CD14-positive monocyte (primary cell): ENCODE results near the gene HS6ST2. TPM values are rescaled to one million over a fixed set of nuclear protein-coding genes. Genes with fewer than 3 reads are reported as not detected.

Experiments used
- DNase-seq, 3 donors: peaks; one replicate each; pipeline ENCODE4 v3.0.0-alpha.2; 2011 to 2022
- H2AFZ ChIP-seq: 2 replicates; pipeline ENCODE4 v1.6.0; 2012; ENCODE audit warnings: mild to moderate bottlenecking, low read depth, low read length, inconsistent platforms; ENCODE audit not compliant: insufficient read depth, poor library complexity, severe bottlenecking
- H3K27ac ChIP-seq, 2 donors: 1 replicate in 1 of 2; 2 replicates in 1 of 2; pipeline ENCODE4 v1.5.1; 2012 to 2013; ENCODE audit warnings: low read length in 2 of 2, control low read depth in 1 of 2, inconsistent platforms in 1 of 2, low read depth in 1 of 2, mild to moderate bottlenecking in 1 of 2
- H3K27me3 ChIP-seq, 2 donors: one replicate each; pipeline versions ENCODE4 v1.6.0 to v1.6.1; 2011 to 2013; ENCODE audit warnings: low read length in 2 of 2; ENCODE audit not compliant: control insufficient read depth in 2 of 2, insufficient read depth in 2 of 2
- H3K36me3 ChIP-seq, 2 donors: replicated peaks in 1 of 2; 1 replicate in 1 of 2; 2 replicates in 1 of 2; pipeline versions ENCODE4 v1.5.1 to v1.6.1; 2012 to 2013; ENCODE audit warnings: low read length in 2 of 2, control low read depth in 1 of 2, inconsistent platforms in 1 of 2, mild to moderate bottlenecking in 1 of 2; ENCODE audit not compliant: insufficient read depth in 2 of 2, control insufficient read depth in 1 of 2
- H3K4me1 ChIP-seq, 2 donors: 1 replicate in 1 of 2; 2 replicates in 1 of 2; pipeline versions ENCODE4 v1.5.1 to v1.6.1; 2012 to 2013; ENCODE audit warnings: low read length in 2 of 2, control low read depth in 1 of 2, inconsistent platforms in 1 of 2, mild to moderate bottlenecking in 1 of 2, moderate library complexity in 1 of 2; ENCODE audit not compliant: insufficient read depth in 2 of 2, control insufficient read depth in 1 of 2
- H3K4me2 ChIP-seq: replicated peaks from 2 replicates; pipeline ENCODE3; 2012; ENCODE audit warnings: low read length, moderate library complexity, mild to moderate bottlenecking; ENCODE audit not compliant: poor library complexity, severe bottlenecking; ENCODE audit errors: extremely low read depth
- H3K4me3 ChIP-seq, 3 experiments: fragments of 200-600 bp in 1 of 3; sonication (generic) in 1 of 3; replicated peaks in 1 of 3; 1 replicate in 2 of 3; 2 replicates in 1 of 3; pipeline ENCODE4 v1.5.1; 2011 to 2013; ENCODE audit warnings: low read length in 3 of 3, mild to moderate bottlenecking in 3 of 3, control low read depth in 2 of 3, low read depth in 2 of 3, inconsistent platforms in 1 of 3, moderate library complexity in 1 of 3
- H3K79me2 ChIP-seq: 2 replicates; pipeline ENCODE4 v1.6.0; 2012; ENCODE audit warnings: mild to moderate bottlenecking, control low read depth, inconsistent platforms, low read length, moderate library complexity; ENCODE audit not compliant: insufficient read depth
- H3K9ac ChIP-seq: 2 replicates; pipeline ENCODE4 v1.6.0; 2017; ENCODE audit warnings: low read length, mild to moderate bottlenecking; ENCODE audit not compliant: insufficient read depth, poor library complexity, severe bottlenecking
- H3K9me3 ChIP-seq, 2 donors: replicated peaks in 1 of 2; 1 replicate in 1 of 2; 2 replicates in 1 of 2; pipeline versions ENCODE4 v1.5.1 to v1.6.1; 2012 to 2013; ENCODE audit warnings: low read length in 2 of 2, control low read depth in 1 of 2; ENCODE audit not compliant: control insufficient read depth in 1 of 2, insufficient read depth in 1 of 2
- H4K20me1 ChIP-seq: 2 replicates; pipeline ENCODE4 v1.6.0; 2012; ENCODE audit warnings: mild to moderate bottlenecking, low read length, control low read depth, moderate library complexity; ENCODE audit not compliant: insufficient read depth
- H3K27ac Mint-ChIP-seq, 7 donors: one replicate each; pipeline ENCODE4 v1.8.0; 2020; ENCODE audit warnings: mild to moderate bottlenecking in 7 of 7, mixed read lengths in 7 of 7, moderate library complexity in 6 of 7, inconsistent platforms in 2 of 7
- H3K27me3 Mint-ChIP-seq, 3 donors: one replicate each; pipeline ENCODE4 v1.8.0; 2021 to 2022; ENCODE audit warnings: low read depth in 3 of 3, mild to moderate bottlenecking in 3 of 3, mixed read lengths in 3 of 3, moderate library complexity in 3 of 3, inconsistent platforms in 1 of 3
- H3K36me3 Mint-ChIP-seq, 2 donors: one replicate each; pipeline ENCODE4 v1.8.0; 2020; ENCODE audit warnings: mixed read lengths in 2 of 2, inconsistent platforms in 1 of 2, mild to moderate bottlenecking in 1 of 2
- H3K4me1 Mint-ChIP-seq: one replicate; pipeline ENCODE4 v1.8.0; 2020; ENCODE audit warnings: mild to moderate bottlenecking, mixed read lengths
- H3K4me3 Mint-ChIP-seq, 2 donors: one replicate each; pipeline ENCODE4 v1.8.0; 2020; ENCODE audit warnings: mild to moderate bottlenecking in 2 of 2, mixed read lengths in 2 of 2, moderate library complexity in 1 of 2
- H3K9me3 Mint-ChIP-seq, 7 donors: one replicate each; pipeline ENCODE4 v1.8.0; 2020 to 2022; ENCODE audit warnings: mixed read lengths in 7 of 7, mild to moderate bottlenecking in 6 of 7, moderate library complexity in 6 of 7, inconsistent platforms in 2 of 7
- CTCF ChIP-seq: fragments of 200-600 bp; IDR thresholded peaks from one replicate; pipeline ENCODE4 v1.8.0; 2022; ENCODE audit warnings: antibody characterized with exemption, mild to moderate bottlenecking
- WGBS: methylation state at CpG from one replicate; pipeline ENCODE4 v1.1.5; 2013; ENCODE audit warnings: missing lambda C conversion rate; ENCODE audit not compliant: insufficient coverage; 5-methylcytosine and 5-hydroxymethylcytosine counted together
- intact Hi-C, 2 donors: fragments of 100-400 bp; cut with micrococcal nuclease; formaldehyde crosslinking; loops; one replicate each; pipeline versions ENCODE4 v1.15.0 to v1.15.1; 2023
- polyA plus RNA-seq, 3 donors: library from polyadenylated mRNA; depleted of rRNA in 1 of 3; unstranded in 2 of 3; stranded (reverse) in 1 of 3; fragments of 300-500 nt in 2 of 3; fragments of >200 nt in 1 of 3; fragmentation: Illumina TruSeq in 2 of 3; gene quantifications; 1 replicate in 2 of 3; 2 replicates in 1 of 3; pipeline ENCODE4 v1.2.3, GENCODE V29; 2012 to 2021

The HS6ST2 gene
- polyA plus RNA-seq, 3 donors: not detected

DNA sequence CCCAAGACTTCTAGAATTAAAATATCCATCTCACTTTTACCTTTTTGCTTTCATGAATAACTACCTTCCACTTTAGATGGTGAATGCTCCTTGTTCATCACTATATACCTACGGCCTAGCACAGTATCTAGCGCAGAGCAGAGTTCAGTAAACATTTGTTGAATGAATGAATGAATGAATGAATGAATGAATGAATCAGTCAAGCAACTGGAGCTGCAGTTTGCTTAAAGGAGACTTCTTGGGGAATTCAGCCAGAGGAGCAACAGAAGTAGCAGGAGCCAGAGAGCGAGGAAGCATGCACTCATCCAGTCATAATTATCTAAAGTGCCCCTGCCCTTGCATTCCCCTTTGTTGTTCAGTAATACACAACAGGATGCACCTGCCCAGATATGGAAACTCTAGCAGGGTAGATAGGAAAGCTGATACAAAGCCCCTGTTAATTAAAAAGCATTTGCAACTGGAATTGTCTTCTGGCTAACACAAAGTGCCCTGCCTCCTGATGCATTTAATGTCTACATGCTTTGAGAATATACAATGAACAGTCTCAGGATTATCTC, 366.6 kb downstream of the HS6ST2 start:
- Histone ChIP-seq H3K27ac (no peak overlapping the region), H3K4me3 (no peak overlapping the region), H3K36me3 (no peaks in the 10 kb centered on the region), H3K9me3 (no peaks in the 10 kb centered on the region), H2AFZ (no peak overlapping the region), H3K9ac (no peak overlapping the region), H3K4me1 (no peaks in the 10 kb centered on the region), H4K20me1 (no peaks in the 10 kb centered on the region), H3K27me3 (peaks cover 0 to 9% of the 10 kb centered on the region in 2 donors), H3K4me2 (no peak overlapping the region), H3K79me2 (no peaks in the 10 kb centered on the region)
- TF ChIP-seq CTCF: no peak
- WGBS: no CpG with 5 or more reads among the region's 3 CpGs
- Mint-ChIP-seq H3K9me3 (no peaks in the 10 kb centered on the region), H3K4me1 (no peaks in the 10 kb centered on the region), H3K4me3 (no peak overlapping the region), H3K36me3 (no peaks in the 10 kb centered on the region), H3K27ac (no peak overlapping the region), H3K27me3 (peaks cover 0 to 7% (median 2%) of the 10 kb centered on the region in 3 donors)
- no peak for DNase-seq
- intact Hi-C loops: no loop called here

DNA sequence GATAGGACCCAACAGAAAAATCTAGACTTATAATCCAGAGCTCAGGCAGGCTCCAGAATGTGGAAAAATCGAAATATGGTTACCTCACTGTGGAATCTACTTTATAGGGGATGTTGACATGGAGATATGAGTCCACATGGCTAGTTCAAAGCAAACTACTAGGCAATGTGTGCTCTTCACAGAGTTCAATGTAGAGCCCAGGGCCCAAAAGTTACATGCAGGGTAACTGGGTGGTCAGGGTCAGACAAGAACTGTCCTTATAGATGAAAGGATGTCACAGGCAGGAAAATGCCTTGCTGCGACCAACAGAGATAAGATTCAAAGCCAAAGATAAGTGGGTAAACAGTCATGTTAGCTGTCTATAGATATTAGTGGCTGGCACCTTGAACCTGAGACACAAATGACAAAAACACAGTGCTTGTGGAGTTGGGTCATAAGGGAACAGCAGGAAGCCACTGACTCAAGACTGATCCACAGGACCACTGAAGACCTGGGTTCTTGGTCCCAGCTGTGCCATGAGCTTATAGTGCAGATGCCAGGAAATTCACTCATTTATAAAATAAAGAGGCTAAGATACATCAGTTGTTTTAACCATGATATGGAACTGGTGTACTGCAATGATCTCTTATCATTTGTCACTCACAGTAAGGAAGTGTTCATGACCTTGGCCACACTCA, 367.9 kb downstream of the HS6ST2 start:
- H3K9ac ChIP-seq: no peak overlapping the region
- Mint-ChIP-seq H3K4me1 (no peaks in the 10 kb centered on the region), H3K27ac (no peak overlapping the region), H3K36me3 (no peaks in the 10 kb centered on the region), H3K4me3 (no peak overlapping the region), H3K27me3 (peaks cover 0 to 7% (median 2%) of the 10 kb centered on the region in 3 donors), H3K9me3 (no peaks in the 10 kb centered on the region)
- no peaks in the 10 kb centered on the region for H4K20me1 ChIP-seq
- H3K4me3 ChIP-seq: no peak overlapping the region
- no peaks in the 10 kb centered on the region for H3K36me3 ChIP-seq
- intact Hi-C loops: no loop called here
- peaks cover 0 to 9% of the 10 kb centered on the region in 2 donors for H3K27me3 ChIP-seq
- H3K9me3 ChIP-seq: no peaks in the 10 kb centered on the region
- no peak overlapping the region for H2AFZ ChIP-seq
- TF ChIP-seq CTCF: no peak
- DNase-seq: no peak
- H3K27ac ChIP-seq: no peak overlapping the region
- no peak overlapping the region for H3K4me2 ChIP-seq
- H3K4me1 ChIP-seq: no peaks in the 10 kb centered on the region
- H3K79me2 ChIP-seq: no peaks in the 10 kb centered on the region
- WGBS: 89% methylated on average over 1 of the region's 2 CpGs
